NCI-H1417 (cell line): Measurements from ENCODE around the gene ARID1B.

Experiments used
- DNase-seq, 3 experiments: peaks; one replicate each; lab custom pipeline; 2025; lab: John Stamatoyannopoulos, UW

The ARID1B gene

DNA sequence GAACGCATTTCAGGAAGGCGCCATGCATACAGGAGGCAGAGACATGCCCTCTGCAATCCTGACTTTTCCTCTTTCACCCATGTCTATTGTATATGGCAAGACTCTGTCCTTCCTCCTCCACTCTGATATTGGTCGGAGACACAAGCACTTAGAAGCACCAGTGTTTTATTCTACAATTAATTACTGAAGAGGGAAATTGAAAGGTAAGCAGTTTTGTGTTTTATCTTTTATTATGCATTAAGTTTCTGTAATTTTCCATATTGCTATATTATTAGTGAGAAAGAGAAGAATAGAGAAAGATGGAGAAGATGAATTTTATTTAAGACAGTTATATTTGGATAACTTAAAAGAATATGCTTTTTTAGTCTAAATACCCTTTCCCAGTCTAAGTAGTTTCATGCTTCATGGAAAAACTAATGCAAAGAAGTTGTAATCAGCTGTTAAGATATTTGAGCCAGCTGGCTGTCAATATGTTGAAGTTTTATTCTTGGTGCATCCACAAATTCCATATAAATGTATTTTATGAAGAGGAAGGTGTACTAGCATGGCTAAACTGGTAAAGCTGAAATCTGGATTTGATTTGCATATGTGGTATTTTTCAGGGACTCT lies 13.6 kb downstream of the ARID1B start:
- peak in 1 of 3 experiments; percentile 43 for DNase-seq

DNA sequence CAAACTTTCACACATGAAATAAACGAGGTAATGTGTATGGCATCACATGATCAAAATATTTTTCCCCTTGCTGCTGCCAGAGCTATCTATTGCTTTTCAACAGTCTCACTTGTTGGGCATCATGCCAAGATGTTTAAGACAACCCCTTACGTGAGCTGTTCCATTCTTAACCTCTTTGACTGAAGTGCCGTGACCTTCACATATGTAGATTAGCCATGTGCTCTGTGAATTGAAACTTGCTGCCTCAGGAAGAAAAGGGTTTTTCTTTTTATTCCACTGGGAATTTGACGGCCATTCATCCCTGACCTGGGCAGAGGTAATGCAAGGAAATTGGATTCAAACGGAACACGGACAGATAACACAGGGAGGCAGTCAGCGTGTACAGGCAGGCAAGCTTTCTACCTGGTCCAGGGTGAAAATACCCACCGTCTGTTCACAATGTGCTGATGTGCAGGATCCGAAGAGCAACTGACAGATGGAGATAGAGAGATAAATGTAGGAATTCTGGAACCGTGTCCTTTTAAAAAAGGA lies 14.2 kb downstream of the ARID1B start:
- peak; percentile 76 to 96 (median 94) for DNase-seq

DNA sequence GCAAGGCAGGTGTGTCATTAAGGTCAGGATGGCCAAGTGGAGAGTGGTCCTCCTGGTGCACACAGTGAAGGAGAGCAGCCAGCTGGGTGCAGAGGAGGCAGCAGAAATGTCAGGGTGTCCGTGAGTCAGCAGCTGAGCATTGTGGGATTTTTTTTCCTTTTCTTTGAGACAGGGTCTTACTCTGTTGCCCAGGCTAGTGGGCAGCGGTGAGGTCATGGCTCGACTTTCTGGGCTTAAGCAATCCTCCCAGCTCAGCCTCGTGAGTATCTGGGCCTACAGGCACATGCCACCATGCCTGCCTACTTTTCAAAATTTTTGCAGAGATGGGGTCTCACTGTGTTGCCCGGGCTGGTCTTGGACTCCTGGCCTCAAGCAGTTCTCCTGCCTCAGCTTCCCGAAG lies 16.0 kb downstream of the ARID1B start:
- no peak for DNase-seq

DNA sequence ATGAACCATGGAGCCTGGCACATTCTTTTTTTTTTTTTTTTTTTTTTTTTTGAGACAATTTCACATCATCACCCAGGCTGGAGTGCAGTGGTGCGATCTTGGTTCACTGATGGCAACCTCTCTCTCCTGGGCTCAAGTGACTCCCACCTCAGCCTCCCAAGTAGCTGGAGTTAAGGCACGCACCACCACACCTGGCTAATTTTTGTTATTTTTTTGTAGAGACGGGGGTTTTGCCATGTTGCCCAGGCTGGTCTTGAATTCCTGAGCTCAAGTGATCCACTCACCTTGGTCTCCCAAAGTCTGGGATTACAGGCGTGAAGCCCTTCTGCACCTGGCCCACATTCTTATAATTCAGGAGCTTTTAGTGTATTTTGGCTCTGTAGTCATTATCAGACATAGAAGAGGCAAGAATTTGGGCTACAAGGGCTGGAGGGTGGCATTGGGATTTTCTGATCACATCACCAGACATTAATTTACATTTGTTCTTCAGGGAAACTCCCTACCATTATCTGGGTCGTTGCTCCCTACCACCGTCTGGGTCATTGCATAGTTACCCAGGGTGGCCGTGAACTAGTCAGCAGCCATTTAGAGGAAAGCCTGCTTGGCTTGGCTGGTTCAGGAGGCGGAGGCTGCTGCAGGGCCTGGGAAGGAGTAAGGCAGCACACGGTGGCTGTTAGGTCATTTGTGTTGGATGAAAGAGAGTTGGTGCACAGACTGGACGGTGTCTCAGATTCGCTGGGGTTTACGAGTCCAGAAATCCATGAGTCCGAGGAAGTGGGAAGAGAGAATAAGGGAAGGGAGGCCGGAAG lies 17.6 kb downstream of the ARID1B start:
- DNase-seq: no peak

DNA sequence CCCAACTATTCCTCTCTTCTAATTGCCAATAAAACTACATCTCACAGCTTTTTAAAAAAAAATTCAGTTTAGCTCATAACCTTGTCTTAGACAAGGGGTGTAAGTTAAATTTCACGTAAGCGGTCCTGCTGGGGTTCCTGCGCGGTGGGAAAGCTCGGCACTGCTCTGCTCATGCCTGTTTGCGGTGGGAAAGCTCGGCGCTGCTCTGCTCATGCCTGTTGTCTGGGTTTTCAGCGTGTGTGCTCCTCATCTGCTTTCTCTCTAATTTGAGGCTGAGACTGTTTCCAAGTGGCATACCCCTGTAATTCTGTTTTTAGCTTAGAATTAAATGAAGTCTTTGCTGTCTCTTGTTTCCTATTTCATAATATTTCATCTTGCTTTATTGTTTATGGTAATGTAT lies 18.6 kb downstream of the ARID1B start:
- no peak for DNase-seq

DNA sequence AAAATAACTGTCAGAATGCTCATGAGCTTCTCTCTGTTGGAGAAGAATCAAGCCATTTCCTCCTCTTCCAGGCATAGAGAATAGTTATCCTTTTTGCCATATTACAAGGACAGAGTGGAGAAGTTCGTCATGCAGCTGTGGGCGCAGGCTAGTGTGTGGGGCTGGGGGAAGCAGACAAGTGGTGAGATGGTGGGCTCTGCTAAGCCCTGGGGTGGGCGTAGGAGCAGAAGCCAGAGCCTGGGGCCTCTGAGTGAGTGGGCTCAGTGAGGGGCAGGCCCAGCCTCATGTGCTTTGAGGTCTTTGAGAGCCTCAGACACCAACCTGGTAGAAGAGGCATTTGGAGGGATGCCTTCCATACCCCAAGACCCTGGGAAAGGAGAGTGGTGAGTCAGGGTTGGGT lies 19.4 kb downstream of the ARID1B start:
- no peak for DNase-seq

DNA sequence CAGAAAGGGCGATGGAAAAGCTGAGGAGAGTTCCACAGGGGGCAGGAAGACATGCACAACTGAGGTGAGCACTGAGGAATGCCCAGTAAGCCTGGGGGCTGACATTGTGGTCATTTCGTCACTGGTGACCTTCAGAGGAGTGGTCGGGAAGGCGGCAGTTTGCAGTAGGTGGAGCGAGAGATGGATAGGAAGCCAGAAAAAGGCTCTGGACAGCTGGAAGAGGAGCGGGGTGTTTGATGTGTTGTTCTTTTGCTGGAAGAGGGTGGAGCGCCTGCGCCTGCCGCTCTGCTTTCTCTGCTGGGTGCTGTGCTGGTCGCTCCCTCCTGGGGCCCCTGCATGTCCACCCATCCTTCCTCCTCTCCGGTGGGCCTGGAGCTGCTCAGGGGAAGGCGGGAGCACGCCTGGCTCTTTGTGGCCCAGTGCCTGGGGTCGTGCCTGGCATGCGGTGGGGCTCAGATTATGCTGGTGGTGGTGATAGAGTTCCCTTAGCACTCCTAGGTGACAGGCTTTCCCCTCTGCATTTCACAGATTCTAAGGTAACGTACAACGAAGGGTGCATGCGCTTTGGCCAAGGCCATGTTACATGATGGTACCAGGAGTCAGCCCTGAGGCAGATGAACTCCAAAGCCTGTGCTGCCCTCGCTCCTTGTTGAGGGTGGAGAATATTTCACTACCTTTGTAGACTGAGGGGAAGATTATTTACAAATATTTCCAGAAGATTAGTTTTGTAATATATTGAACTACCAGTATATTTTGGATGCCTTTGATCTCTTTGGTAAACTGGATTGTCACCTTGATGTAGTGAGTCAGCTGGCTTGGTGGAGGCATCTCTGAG lies 20.9 kb downstream of the ARID1B start:
- no peak for DNase-seq

DNA sequence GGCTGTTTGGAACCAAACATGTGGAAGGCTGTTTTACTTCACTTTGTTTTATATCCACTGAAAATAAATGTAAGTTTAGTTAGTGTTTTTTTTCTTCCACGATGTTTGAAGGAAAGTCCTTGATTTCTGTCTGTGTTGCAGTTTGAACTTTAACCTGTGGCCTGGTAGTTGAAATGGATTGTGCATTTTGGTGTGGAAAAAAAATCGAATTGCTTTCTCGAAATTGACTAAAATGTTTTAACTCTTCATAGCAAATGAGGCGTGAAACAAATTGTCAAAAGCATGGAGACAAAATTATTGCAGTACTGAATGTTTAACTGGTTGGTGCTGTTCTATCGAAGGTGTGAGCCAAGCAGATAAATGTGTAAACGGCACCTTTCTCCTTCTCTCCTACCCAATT lies 24.5 kb downstream of the ARID1B start:
- DNase-seq: peak; percentile 28 to 69 (median 66)

DNA sequence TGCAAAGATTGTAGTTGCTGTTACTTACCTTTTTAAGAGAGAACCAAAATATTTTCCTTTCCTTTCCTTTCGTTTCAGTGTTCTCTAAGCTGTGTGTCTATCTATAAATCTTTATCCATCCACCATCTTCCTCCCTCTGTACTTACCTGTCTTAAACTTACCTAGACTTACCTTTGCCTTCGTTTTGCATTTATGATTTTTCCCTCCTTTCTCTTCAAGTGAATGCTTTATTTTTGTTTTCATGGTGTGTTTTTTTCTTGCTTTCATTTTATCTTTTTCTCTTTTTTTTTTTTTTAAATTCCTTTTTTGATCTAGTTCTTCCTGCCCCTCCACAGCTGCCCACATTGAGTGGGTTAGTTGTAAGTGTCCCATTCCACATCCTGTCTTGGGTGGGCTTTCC lies 26.2 kb downstream of the ARID1B start:
- no peak for DNase-seq

DNA sequence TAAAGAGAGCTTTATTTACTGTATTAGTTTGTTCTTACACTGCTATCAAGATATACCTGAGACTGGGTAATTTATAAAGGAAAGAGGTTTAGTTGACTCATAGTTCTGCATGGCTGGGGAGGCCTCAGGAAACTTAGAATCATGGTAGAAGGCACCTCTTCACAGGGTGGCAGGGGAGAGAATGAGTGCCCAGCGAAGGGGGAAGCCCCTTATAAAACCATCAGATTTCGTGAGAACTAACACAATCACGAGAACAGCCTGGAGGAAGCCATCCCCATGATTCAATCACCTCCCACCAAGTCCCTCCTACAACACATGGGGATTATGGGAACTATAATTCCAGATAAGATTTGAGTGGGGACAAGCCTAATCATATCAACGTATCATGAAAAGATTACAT lies 27.2 kb downstream of the ARID1B start:
- no peak for DNase-seq

DNA sequence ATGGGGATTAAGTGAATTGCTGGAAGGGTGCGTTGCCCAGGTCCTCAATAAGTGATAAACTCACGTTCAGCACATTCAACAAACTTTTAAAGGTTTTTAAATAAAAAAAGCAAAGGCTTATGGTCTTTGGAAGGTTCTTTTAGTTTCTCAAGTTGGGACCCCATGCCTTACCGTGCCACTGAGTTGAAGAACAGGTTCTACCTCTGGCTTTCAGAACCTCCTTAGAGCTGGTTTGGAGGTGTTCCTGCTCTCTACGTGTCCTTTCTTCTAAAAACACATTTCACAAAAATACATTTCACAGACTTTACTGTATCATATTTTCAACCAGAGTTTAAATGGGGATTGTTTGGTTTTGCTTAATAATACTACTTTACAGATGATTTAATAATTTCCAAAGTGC lies 29.0 kb downstream of the ARID1B start:
- no peak for DNase-seq

DNA sequence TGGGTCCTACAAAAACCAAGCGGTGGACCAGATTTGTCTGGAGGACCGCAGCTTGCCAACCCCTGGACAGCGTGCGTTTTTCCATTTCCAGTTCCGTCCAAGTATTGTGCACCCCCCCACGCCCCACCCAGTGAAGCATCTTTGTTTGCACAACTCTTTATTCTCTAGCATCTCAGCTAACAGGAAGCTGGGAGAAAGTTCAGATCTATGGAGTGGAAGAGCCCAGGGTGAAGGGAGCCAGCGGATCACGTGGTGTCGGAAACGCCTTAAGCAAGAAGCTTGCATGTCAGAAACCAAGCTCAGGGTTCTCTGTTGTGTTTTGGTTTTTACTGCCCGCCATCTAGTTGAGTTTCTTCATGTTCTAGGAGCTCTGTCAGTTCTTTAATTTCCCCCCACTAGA lies 29.9 kb downstream of the ARID1B start:
- no peak for DNase-seq

DNA sequence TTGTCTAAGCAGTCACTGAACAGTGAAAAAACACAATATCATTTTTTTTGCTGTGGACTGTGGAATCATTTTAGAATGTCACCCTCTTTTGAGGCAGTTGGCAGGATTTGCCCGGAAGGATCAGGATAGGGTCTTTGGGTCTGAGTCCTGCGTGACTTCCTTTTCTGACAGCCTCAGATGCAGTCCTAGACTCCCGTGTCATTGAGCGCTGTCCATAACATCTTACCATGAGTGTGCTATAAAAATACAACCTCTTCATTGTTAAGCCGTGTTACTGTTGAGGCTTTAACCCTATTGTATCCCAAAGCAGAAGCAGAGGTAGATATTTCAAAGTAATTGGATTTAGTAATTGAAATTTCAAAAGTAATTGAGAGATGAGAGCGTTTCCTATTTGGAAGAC lies 30.6 kb downstream of the ARID1B start:
- no peak for DNase-seq

DNA sequence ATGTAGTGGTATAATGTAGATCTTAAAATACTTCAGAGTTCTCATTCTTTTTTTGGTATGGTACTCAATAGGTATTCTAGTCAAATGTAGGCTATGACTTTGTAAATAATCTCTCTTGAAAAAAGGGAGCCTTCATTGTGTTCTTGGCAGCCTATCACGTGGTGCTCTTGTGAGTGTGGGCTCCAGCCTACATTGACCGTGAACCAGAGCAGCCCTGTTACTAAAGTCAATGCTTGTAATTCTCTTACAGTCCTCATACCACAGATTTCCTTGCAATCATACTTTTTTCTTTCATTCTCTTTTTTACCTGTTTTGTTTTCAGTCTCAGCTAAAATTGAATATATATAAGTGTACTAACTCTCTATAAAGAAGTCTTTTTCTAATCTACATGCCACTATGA lies 31.1 kb downstream of the ARID1B start:
- peak in 2 of 3 experiments; percentile 51 to 64 for DNase-seq

DNA sequence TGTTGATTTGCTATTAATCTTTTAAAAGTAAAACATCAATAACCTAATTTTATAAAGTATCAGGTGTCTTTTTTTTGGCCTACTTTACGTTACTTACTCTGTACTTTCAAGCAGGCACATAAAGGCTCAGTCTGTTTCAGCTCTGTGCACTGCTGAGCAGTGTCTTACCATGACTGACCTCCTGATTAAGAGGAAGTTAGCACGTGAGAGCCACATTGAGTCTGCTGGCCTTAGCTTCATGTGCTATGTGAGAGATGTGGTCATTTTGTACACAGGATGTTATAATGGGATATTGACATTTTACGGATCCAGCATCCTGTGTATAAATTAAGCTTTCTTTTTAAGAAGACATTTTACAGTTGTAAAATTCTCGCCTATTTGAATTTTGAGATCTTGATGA lies 31.9 kb downstream of the ARID1B start:
- peak in 2 of 3 experiments; percentile 11 to 29 for DNase-seq

DNA sequence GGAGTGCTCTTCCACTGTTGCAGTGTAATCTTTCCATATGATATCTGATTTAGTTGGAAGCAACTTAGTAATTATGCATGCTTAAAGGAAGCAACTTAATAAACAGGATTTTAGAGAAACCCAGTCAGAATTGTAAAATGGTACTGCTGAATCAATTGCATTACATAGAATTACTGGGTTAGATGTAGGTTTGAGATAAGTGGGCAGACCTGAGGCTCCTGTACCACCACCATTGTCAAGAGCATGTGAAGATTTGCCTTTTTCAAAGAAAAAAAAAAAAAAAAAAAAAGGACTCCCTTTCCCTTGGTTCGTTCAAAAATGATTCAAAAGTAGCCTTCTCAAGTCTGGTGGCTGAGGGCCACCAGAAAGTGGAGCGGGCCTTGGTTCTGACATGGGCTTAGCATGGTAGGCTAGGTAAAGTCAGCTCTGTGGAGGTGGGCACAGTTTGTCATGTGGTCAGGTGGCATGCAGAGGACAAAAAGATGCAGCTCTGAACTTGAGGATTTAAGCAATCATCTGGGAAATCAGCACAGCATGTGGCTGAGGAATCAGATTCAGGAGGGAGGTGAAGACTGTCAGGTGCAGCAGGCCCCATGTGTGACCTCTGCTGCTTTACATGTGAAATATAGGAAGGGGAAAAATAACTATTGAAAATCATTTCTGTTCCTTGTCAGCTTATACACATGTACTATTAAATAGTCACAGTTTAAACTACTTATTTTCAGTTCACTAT lies 32.4 kb downstream of the ARID1B start:
- DNase-seq: peak in 1 of 3 experiments; percentile 55

DNA sequence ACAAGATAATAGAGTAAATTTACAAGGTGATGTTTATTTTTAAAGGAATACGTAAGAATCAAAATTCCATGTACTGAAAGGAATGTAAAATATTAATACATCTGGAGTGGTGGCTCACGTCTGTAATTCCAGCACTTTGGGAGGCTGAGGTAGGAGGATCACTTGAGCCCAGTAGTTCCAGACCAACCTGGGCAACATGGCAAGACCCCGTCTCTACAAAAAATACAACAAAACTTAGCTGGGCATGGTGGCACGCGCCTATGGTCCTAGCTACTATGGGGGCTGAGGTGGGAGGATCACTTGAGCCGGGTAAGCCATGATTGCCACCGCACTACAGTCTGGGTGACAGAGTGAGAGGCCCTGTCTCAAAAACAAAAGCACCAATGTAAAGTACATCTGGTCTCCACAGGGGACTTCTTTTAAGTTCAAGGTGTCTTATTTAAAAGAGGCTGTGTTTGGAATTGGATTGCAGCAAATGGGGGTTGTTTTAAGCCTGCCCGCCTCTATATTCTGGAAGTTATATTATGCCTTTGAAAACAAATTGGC lies 36.9 kb downstream of the ARID1B start:
- no peak for DNase-seq

DNA sequence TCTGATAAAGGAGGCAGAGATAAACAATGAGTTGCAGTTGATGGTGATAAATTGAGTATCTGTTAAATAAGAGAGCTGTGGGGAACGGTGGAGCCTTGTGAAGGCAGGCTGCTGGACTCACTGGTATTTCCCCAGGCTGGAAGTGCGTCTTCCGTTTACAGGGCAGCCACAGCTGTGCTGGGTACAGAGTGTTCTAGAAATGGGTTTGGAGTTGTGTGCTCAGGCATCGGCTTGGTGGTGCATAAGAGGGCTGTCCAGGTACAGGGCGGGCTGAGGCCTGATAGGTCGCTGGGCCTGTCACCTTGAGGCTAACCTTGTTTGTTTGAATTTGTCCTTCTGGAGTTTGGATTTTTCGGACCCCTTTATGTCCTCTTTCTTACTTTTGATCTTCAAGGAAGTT lies 39.3 kb downstream of the ARID1B start:
- no peak for DNase-seq

DNA sequence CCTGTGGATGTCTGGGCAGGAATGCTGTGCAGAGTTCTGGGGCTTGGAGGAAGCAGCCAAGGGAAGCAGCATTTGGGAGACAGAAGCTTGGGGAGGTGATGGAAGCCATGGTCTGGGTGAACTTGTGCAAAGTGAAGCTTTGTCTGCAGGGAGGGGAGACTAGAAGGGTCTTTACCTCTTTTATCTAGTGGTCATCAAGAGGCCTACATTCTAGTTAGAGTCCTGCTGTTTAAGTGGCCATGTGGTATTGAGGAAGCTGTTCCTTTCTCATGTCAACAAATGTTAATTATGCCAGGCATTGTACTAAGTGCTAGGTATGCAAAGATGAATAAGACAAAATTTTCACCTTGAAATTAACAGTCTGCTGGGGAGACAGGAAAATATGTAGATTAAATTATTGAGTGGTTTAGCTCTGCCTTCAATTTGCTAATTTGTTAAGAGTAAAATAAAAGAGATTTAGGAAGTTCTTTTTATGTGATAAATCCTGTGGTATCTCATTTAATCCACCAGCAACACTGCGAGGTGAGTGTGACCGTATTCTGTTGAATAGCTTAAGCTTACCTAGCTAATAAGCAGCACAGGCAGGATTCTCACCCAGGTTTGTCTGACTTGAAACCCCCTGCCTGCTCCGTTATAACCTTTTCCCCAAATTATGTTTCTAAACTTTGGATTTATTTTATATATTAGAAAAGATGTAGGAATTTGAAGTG lies 43.1 kb downstream of the ARID1B start:
- DNase-seq: peak in 1 of 3 experiments; percentile 68

DNA sequence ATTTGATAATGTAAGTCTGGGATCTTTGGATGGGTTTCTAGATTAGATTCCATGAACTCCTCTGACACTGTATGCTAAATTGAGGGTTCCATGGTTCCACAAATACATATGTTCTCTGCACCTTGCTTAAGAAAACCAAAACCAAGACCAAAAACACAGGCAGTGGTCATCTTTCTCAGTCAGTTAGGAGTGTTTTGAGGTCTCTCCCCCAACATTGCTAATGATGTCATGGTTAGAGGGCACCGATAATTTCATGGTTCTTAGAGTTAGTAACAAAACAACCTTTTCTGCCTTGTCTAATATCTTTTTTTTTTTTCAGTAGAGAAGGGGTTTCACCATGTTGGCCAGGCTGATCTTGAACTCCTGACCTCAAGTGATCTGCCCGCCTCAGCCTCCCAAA lies 44.5 kb downstream of the ARID1B start:
- DNase-seq: no peak

DNA sequence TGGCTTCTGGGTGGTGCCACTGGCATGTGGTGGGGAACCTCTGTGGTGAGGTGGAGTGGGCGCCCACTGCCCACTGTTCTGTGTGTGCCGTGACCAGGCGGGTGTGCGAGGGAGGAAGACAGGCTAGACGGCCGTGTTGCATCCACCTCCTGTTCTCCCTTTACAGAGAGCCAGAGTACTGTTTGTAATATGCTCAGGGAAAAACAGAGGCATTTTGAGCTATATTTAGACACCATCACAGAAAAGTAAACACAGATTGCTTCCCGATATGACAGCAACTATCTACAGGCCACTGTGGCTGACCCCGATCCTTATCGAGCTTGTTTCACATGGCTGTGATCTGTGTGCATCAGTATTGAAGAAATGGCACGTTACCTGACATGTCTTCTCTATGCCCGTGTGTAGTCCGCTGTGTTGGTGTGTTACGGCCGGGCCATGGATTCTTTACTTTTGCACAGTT lies 45.6 kb downstream of the ARID1B start:
- peak; percentile 16 to 67 (median 59) for DNase-seq
